MG63 (cell line): ENCODE data around the gene RPL37. TPM values are rescaled to one million over a fixed set of nuclear protein-coding genes. Genes with fewer than 3 reads are reported as not detected.
"Not testable (repeated sequence)": the region's sequence is repeated elsewhere in the genome, so short reads cannot be mapped to it uniquely, and the experiment has no call there.

Source experiments
- DNase-seq: peaks from one replicate; pipeline ENCODE4 v3.0.0-alpha.2; 2020
- H3K27me3 ChIP-seq: fragments of 250-450 bp; sonication (Bioruptor Pico); 2 replicates; pipeline ENCODE4 v1.5.1; 2020; ENCODE audit warnings: mild to moderate bottlenecking, moderate library complexity
- H3K36me3 ChIP-seq: fragments of 250-450 bp; sonication (Bioruptor Pico); 2 replicates; pipeline ENCODE4 v1.5.1; 2020; ENCODE audit warnings: mild to moderate bottlenecking, moderate library complexity
- H3K4me3 ChIP-seq: fragments of 250-450 bp; sonication (Bioruptor Pico); 2 replicates; pipeline ENCODE4 v1.5.1; 2020; ENCODE audit warnings: mild to moderate bottlenecking, moderate library complexity
- H3K9me3 ChIP-seq: fragments of 250-450 bp; sonication (Bioruptor Pico); 2 replicates; pipeline ENCODE4 v1.5.1; 2020; ENCODE audit warnings: mild to moderate bottlenecking, moderate library complexity
- total RNA-seq: library from RNA; depleted of rRNA; stranded (reverse); fragments of >200 nt; shearing (Covaris generic); gene quantifications from 2 replicates; pipeline ENCODE4 v1.2.3, GENCODE V29; 2014; ENCODE audit warnings: low replicate concordance; rRNA removed

The RPL37 gene
- total RNA-seq, 1 experiment from 2014 or later, result 523 TPM

- not testable (repeated sequence) for H3K4me3 ChIP-seq, DNase-seq, H3K27me3 ChIP-seq, H3K9me3 ChIP-seq
- H3K36me3 ChIP-seq, result peaks cover 22% of the 10 kb centered on the region
These were observed 48.4 kb downstream of the RPL37 start for GRCh38 chr5:40786664-40787063.

GRCh38 chr5:40784916-40785315 is 50.1 kb downstream of the RPL37 start:
- no peak for DNase-seq
- Histone ChIP-seq H3K9me3 (peaks cover 9% of the 10 kb centered on the region), H3K36me3 (peaks cover 22% of the 10 kb centered on the region), H3K27me3 (no peaks in the 10 kb centered on the region), H3K4me3 (no peak overlapping the region)

GRCh38 chr5:40784027-40784653 is 50.9 kb downstream of the RPL37 start:
- no peak overlapping the region for H3K4me3 ChIP-seq
- DNase-seq, result no peak
- no peaks in the 10 kb centered on the region for H3K27me3 ChIP-seq
- H3K36me3 ChIP-seq, result peaks cover 20% of the 10 kb centered on the region
- peaks cover 9% of the 10 kb centered on the region for H3K9me3 ChIP-seq

- no peaks in the 10 kb centered on the region for H3K9me3 ChIP-seq
- H3K36me3 ChIP-seq, result peaks cover 6% of the 10 kb centered on the region
- peak; percentile 46 for DNase-seq
- H3K4me3 ChIP-seq, result no peak overlapping the region
- H3K27me3 ChIP-seq, result no peaks in the 10 kb centered on the region
These were observed 53.1 kb downstream of the RPL37 start for GRCh38 chr5:40781843-40782409.

- peaks cover 13% of the 10 kb centered on the region for H3K36me3 ChIP-seq
- H3K4me3 ChIP-seq, result no peak overlapping the region
- no peaks in the 10 kb centered on the region for H3K27me3 ChIP-seq
- no peak for DNase-seq
- no peaks in the 10 kb centered on the region for H3K9me3 ChIP-seq
These were observed 54.2 kb downstream of the RPL37 start for GRCh38 chr5:40780858-40781257.

GRCh38 chr5:40780199-40780598 is 54.8 kb downstream of the RPL37 start:
- Histone ChIP-seq H3K36me3 (peaks cover 16% of the 10 kb centered on the region), H3K9me3 (no peaks in the 10 kb centered on the region), H3K4me3 (no peak overlapping the region), H3K27me3 (no peaks in the 10 kb centered on the region)
- DNase-seq, result no peak

GRCh38 chr5:40779561-40779960 is 55.5 kb downstream of the RPL37 start:
- H3K36me3 ChIP-seq, result peaks cover 23% of the 10 kb centered on the region
- H3K27me3 ChIP-seq, result no peaks in the 10 kb centered on the region
- no peak for DNase-seq
- H3K4me3 ChIP-seq, result no peak overlapping the region
- no peaks in the 10 kb centered on the region for H3K9me3 ChIP-seq

- Histone ChIP-seq H3K27me3 (no peaks in the 10 kb centered on the region), H3K9me3 (no peaks in the 10 kb centered on the region), H3K4me3 (no peak overlapping the region), H3K36me3 (peaks cover 35% of the 10 kb centered on the region)
- no peak for DNase-seq
These were observed 56.9 kb downstream of the RPL37 start for GRCh38 chr5:40778133-40778532.

- no peak for DNase-seq
- Histone ChIP-seq H3K27me3 (no peaks in the 10 kb centered on the region), H3K9me3 (no peaks in the 10 kb centered on the region), H3K36me3 (peaks cover 44% of the 10 kb centered on the region), H3K4me3 (no peak overlapping the region)
These were observed 58.4 kb downstream of the RPL37 start for GRCh38 chr5:40776658-40776977.

GRCh38 chr5:40775846-40776657 is 59.0 kb downstream of the RPL37 start:
- Histone ChIP-seq H3K27me3 (no peaks in the 10 kb centered on the region), H3K4me3 (no peak overlapping the region), H3K36me3 (peaks cover 49% of the 10 kb centered on the region), H3K9me3 (no peaks in the 10 kb centered on the region)
- DNase-seq, result no peak

Other genes with a start within 250 kb of the RPL37 start
- gene PTGER4, start 155.3 kb downstream of the RPL37 start, total RNA-seq, result 1.2 and 2.1 TPM in 2 replicates
- gene TTC33, start 79.3 kb downstream of the RPL37 start, total RNA-seq, result 16.3 and 33.5 TPM in 2 replicates
- gene PRKAA1, start 36.8 kb downstream of the RPL37 start, total RNA-seq, result 69.0 and 128 TPM in 2 replicates
- 2.0 and 2.4 TPM in 2 replicates for gene CARD6, start 6.1 kb upstream of the RPL37 start, total RNA-seq
- gene C7, start 74.3 kb upstream of the RPL37 start, total RNA-seq, result not detected in 2 replicates
- gene MROH2B, start 236.1 kb upstream of the RPL37 start, total RNA-seq, result not detected in 2 replicates